Activated CD4-positive, alpha-beta memory T cell treated with anti-CD3 and anti-CD28 coated beads for 36 hours (primary cell): Measurements from ENCODE around the gene CLEC9A. TPM values are rescaled to one million over a fixed set of nuclear protein-coding genes. Genes with fewer than 3 reads are reported as not detected.

Experiments used
- CTCF ChIA-PET: fragments of 350-600 bp; sonication (Branson Sonifier 250); formaldehyde crosslinking; loops from one replicate; lab custom pipeline; 2021; ENCODE audit warnings: antibody characterized with exemption, inconsistent platforms; lab: Charles Lee
- POLR2A ChIA-PET: fragments of 350-600 bp; sonication (Branson Sonifier 250); formaldehyde crosslinking; loops from one replicate; lab custom pipeline; 2021; ENCODE audit warnings: antibody characterized with exemption; lab: Charles Lee
- DNase-seq: peaks from one replicate; pipeline ENCODE4 v3.0.0-alpha.2; 2020
- H3K27ac Mint-ChIP-seq: one replicate; pipeline ENCODE4 v1.8.0; 2021; ENCODE audit warnings: mixed read lengths
- H3K27me3 Mint-ChIP-seq: one replicate; pipeline ENCODE4 v1.8.0; 2021; ENCODE audit warnings: mixed read lengths
- H3K36me3 Mint-ChIP-seq: one replicate; pipeline ENCODE4 v1.8.0; 2021; ENCODE audit warnings: mixed read lengths
- H3K4me1 Mint-ChIP-seq: one replicate; pipeline ENCODE4 v1.8.0; 2021; ENCODE audit warnings: low read depth, mixed read lengths
- H3K4me3 Mint-ChIP-seq: one replicate; pipeline ENCODE4 v1.8.0; 2021; ENCODE audit warnings: mild to moderate bottlenecking, mixed read lengths
- H3K9me3 Mint-ChIP-seq: one replicate; pipeline ENCODE4 v1.8.0; 2021; ENCODE audit warnings: mixed read lengths
- intact Hi-C: fragments of 100-400 bp; cut with micrococcal nuclease; formaldehyde crosslinking; loops from one replicate; pipeline ENCODE4 v1.15.1; 2023
- total RNA-seq, 2 experiments: library from RNA; stranded (reverse); gene quantifications; one replicate each; pipeline ENCODE4 v1.2.3, GENCODE V29; 2021

The CLEC9A gene
- total RNA-seq, 2 experiments from 2014 or later, result not detected

DNA sequence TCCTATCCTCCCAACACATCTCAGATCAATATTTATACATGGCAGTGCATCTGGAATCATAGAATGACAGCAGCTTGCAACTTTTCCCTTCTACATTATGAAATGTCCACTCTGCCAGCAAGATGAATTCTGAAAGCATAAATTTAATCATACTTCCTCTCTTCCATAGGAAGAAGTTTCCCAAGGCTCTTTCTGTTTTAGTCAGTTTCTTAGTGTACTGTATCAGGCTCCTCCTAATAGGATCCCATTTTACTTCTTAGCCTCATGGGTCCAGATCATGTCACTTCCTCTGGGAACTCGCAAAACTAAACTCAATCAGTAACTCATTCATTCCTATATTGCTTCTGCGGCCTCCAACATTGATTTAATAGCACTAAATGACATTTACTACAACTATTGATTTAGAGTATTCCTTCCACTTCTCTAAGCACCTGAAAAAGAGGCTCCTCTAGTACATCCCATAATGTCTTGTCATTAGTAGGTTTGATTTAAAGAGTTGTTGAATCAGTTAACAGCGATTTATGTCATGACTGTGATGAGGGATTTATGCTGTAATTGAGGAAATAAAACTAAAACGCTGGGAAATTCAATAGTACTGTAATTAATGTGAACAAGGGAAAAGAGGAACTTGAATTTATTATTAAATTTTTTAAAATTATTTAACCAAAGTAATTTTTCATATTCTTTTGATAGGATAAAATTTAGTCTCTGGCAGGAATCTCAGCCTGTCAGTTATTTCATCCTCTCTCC is 64.3 kb downstream of the CLEC9A start:
- H3K36me3 Mint-ChIP-seq, result no peaks in the 10 kb centered on the region
- DNase-seq, result no peak
- POLR2A ChIA-PET, result no interaction called here
- CTCF ChIA-PET, result no interaction called here
- H3K27ac Mint-ChIP-seq, result no peak overlapping the region
- H3K27me3 Mint-ChIP-seq, result peaks cover 5% of the 10 kb centered on the region
- no peak overlapping the region for H3K4me3 Mint-ChIP-seq
- H3K4me1 Mint-ChIP-seq, result peaks cover 3% of the 10 kb centered on the region
- no peaks in the 10 kb centered on the region for H3K9me3 Mint-ChIP-seq
- intact Hi-C loops, result loop anchor here (2.0 kb wide), 1 partner anchor 26 kb away; no protein-coding TSS in a partner anchor

- Mint-ChIP-seq H3K9me3 (no peaks in the 10 kb centered on the region), H3K36me3 (no peaks in the 10 kb centered on the region), H3K27ac (no peak overlapping the region), H3K4me3 (no peak overlapping the region), H3K27me3 (peaks cover under 1% of the 10 kb centered on the region), H3K4me1 (no peaks in the 10 kb centered on the region)
- ChIA-PET CTCF (no interaction called here), POLR2A (no interaction called here)
- intact Hi-C loops, result loop anchor here (2.0 kb wide), 1 partner anchor 27 kb away; no protein-coding TSS in a partner anchor
- DNase-seq, result no peak
These were observed 65.5 kb downstream of the CLEC9A start for GRCh38 chr12:10095971-10096370.

GRCh38 chr12:10097521-10097920 is 67.0 kb downstream of the CLEC9A start:
- H3K27me3 Mint-ChIP-seq, result peaks cover 5% of the 10 kb centered on the region
- no peak overlapping the region for H3K27ac Mint-ChIP-seq
- H3K4me1 Mint-ChIP-seq, result no peaks in the 10 kb centered on the region
- no peaks in the 10 kb centered on the region for H3K9me3 Mint-ChIP-seq
- ChIA-PET POLR2A (no interaction called here), CTCF (interaction anchor here (0.9 kb wide), 1 partner anchor 43 kb away, joined by 3 read pairs; no protein-coding TSS in a partner anchor)
- H3K36me3 Mint-ChIP-seq, result no peaks in the 10 kb centered on the region
- intact Hi-C loops, result no loop called here
- H3K4me3 Mint-ChIP-seq, result no peak overlapping the region
- DNase-seq, result no peak

DNA sequence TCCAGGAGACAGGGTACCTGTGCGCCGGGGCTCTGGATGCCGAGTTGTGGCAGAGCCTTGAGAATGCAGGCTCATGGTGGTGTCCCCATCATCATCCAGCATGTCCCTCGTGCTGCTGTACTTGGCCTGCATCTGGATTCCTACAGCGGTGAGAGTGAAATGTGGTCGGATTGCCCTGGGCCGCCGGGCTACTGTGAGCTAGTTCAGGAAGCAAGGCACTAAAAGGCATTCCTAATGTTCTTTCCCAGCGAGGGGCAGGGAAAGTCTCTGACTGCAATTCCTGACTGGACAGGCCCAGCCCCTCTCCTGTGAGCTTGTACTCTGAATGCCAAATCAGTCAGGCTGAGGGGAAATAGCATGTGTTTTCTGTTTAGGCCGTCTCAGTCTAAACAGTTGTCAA is 68.3 kb downstream of the CLEC9A start, which contains the start of gene CLEC1A:
TSS of gene CLEC1A (minus strand) at position 195 of the 400 bp plus-strand sequence. CDS start at position 132, 63 bp downstream.
- CTCF ChIA-PET, result no interaction called here
- no peak for DNase-seq
- no peak within 1 kb of the TSS for H3K27ac Mint-ChIP-seq
- intact Hi-C loops, result no loop called here
- H3K9me3 Mint-ChIP-seq, result peaks cover 5% of the 10 kb centered on the region
- no peaks in the 10 kb centered on the region for H3K4me1 Mint-ChIP-seq
- peaks cover 10% of the 10 kb centered on the region for H3K27me3 Mint-ChIP-seq
- H3K4me3 Mint-ChIP-seq, result no peak within 1 kb of the TSS
- H3K36me3 Mint-ChIP-seq, result no peaks in the 10 kb centered on the region
- POLR2A ChIA-PET, result no interaction called here

GRCh38 chr12:10101042-10101579 is 70.6 kb downstream of the CLEC9A start:
- Mint-ChIP-seq H3K4me3 (no peak overlapping the region), H3K4me1 (no peaks in the 10 kb centered on the region), H3K9me3 (peaks cover 6% of the 10 kb centered on the region), H3K27me3 (peaks cover 18% of the 10 kb centered on the region), H3K27ac (no peak overlapping the region), H3K36me3 (no peaks in the 10 kb centered on the region)
- DNase-seq, result no peak
- ChIA-PET POLR2A (no interaction called here), CTCF (no interaction called here)
- intact Hi-C loops, result no loop called here

DNA sequence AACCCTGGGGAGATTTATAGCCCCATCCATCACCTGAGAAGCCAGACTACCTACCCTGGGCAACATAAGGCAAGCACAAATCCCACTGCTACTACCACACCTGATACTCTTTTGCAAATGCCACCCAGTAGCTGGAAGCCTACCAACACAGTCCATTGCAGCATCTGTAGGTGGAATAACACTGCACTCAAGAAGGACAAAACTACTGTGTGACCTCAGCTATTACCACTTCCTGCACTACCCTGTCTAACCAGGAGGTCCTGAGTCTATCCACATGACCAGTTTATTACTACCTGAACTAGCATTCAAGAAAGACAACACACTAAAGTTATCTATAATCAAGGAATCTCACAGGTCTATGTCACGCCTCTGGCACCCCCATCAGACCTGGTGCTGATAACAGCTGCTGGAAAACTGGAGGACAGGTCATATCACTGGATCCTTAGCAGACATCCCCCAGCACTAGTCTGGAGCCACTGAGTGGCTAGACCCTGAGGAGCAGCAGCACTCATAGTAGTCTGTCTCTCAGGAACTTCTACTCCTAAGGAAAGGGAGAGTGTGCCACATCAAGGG is 71.3 kb downstream of the CLEC9A start:
- POLR2A ChIA-PET, result no interaction called here
- intact Hi-C loops, result no loop called here

DNA sequence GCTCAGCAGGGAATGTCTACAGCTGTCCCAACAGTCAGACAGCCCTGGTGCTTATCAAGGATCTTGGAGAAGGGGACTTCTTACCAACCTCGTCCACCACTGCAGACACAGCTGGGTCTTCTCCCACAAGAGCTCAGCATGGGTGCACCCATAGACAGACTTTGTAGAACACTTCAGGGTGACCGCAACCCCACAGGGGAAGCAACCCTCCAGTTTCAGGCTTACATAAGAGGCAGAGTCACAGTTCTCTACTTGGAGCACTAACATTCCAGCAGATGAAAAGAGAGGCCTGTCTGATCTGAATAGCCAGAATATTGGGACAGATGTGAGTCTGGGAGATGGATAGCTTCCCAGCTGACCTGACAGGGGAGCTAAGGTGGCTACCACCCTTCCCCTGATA is 71.8 kb downstream of the CLEC9A start:
- H3K4me1 Mint-ChIP-seq, result no peaks in the 10 kb centered on the region
- CTCF ChIA-PET, result interaction anchor here (0.6 to 1.5 kb wide), 2 partner anchors 92 to 250 kb away, joined by 3 read pairs; partner anchors contain the start of gene CLEC12B
- H3K9me3 Mint-ChIP-seq, result peaks cover 6% of the 10 kb centered on the region
- H3K27ac Mint-ChIP-seq, result no peak overlapping the region
- no peak overlapping the region for H3K4me3 Mint-ChIP-seq
- H3K36me3 Mint-ChIP-seq, result no peaks in the 10 kb centered on the region
- POLR2A ChIA-PET, result no interaction called here
- peaks cover 18% of the 10 kb centered on the region for H3K27me3 Mint-ChIP-seq
- DNase-seq, result no peak
- intact Hi-C loops, result no loop called here

More for the DNA sequence above, 71.3 kb downstream of the CLEC9A start:
- H3K27me3 Mint-ChIP-seq, result peaks cover 18% of the 10 kb centered on the region
- CTCF ChIA-PET, result interaction anchor here (0.6 kb wide), 1 partner anchor 249 kb away, joined by 3 read pairs; no protein-coding TSS in a partner anchor
- no peaks in the 10 kb centered on the region for H3K4me1 Mint-ChIP-seq
- no peak overlapping the region for H3K27ac Mint-ChIP-seq
- H3K4me3 Mint-ChIP-seq, result no peak overlapping the region
- no peak for DNase-seq
- H3K9me3 Mint-ChIP-seq, result peaks cover 6% of the 10 kb centered on the region
- no peaks in the 10 kb centered on the region for H3K36me3 Mint-ChIP-seq

DNA sequence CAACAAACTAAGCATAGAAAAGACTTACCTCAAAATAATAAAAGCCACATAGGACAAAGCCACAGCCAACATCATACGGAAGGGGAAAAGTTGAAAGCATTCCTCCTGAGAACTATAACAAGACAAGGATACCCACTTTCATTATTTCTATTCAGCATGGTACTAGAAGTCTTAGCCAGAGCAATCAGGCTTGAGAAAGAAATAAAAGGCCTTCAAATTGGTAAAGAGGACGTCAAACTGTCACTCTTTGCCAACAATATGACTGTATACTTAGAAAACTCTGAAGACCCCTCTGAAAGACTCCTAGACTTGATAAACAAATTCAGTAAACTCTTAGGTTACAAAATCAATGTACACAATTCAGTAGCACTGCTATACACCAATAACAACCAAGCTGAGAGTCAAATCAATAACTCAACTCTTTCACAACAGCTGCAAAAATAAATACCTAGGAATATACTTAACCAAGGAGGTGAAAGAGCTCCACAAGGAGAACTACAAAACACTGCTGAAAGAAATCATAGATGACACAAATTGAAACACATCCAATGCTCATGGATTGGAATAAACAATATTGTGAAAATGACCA is 79.9 kb downstream of the CLEC9A start:
- Mint-ChIP-seq H3K9me3 (no peaks in the 10 kb centered on the region), H3K36me3 (no peaks in the 10 kb centered on the region), H3K27ac (no peak overlapping the region), H3K4me3 (no peak overlapping the region), H3K27me3 (peaks cover 6% of the 10 kb centered on the region), H3K4me1 (no peaks in the 10 kb centered on the region)
- no peak for DNase-seq
- CTCF ChIA-PET, result no interaction called here
- POLR2A ChIA-PET, result no interaction called here
- intact Hi-C loops, result no loop called here

- ChIA-PET POLR2A (no interaction called here), CTCF (no interaction called here)
- Mint-ChIP-seq H3K4me3 (no peak overlapping the region), H3K27ac (no peak overlapping the region), H3K27me3 (peaks cover 3% of the 10 kb centered on the region), H3K4me1 (no peaks in the 10 kb centered on the region), H3K36me3 (no peaks in the 10 kb centered on the region), H3K9me3 (no peaks in the 10 kb centered on the region)
- no peak for DNase-seq
- intact Hi-C loops, result no loop called here
These were observed 81.0 kb downstream of the CLEC9A start for GRCh38 chr12:10111451-10111850.

- CTCF ChIA-PET, result no interaction called here
- Mint-ChIP-seq H3K4me3 (no peak overlapping the region), H3K4me1 (no peaks in the 10 kb centered on the region), H3K27ac (no peak overlapping the region), H3K36me3 (no peaks in the 10 kb centered on the region), H3K9me3 (no peaks in the 10 kb centered on the region), H3K27me3 (peaks cover 2% of the 10 kb centered on the region)
- POLR2A ChIA-PET, result no interaction called here
- intact Hi-C loops, result no loop called here
- no peak for DNase-seq
These were observed 82.6 kb downstream of the CLEC9A start for GRCh38 chr12:10113075-10113474.

DNA sequence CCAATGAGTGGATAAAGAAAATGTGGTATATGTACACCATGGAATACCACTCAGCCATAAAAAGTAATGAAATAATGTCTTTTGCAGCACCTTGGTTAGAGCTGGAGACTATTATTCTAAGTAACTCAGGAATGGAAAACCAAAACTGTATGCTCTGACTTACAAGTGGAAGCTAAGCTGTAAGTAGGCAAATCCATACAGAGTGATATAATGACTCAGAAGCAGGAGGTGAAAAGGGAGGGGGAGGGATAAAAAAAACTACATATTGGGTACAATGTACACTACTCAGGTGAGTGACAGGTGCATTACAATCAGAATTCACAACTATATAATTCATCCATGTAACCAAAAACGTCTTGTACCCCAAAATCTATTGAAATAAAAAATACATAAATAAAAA is 83.4 kb downstream of the CLEC9A start:
- ChIA-PET POLR2A (no interaction called here), CTCF (no interaction called here)
- Mint-ChIP-seq H3K36me3 (no peaks in the 10 kb centered on the region), H3K27ac (no peak overlapping the region), H3K9me3 (no peaks in the 10 kb centered on the region), H3K27me3 (no peaks in the 10 kb centered on the region), H3K4me3 (no peak overlapping the region), H3K4me1 (no peaks in the 10 kb centered on the region)
- DNase-seq, result no peak
- intact Hi-C loops, result no loop called here

GRCh38 chr12:10115311-10115710 is 84.8 kb downstream of the CLEC9A start:
- Mint-ChIP-seq H3K27me3 (no peaks in the 10 kb centered on the region), H3K4me1 (no peaks in the 10 kb centered on the region), H3K27ac (no peak overlapping the region), H3K36me3 (no peaks in the 10 kb centered on the region), H3K4me3 (no peak overlapping the region), H3K9me3 (no peaks in the 10 kb centered on the region)
- CTCF ChIA-PET, result interaction anchor here (0.6 kb wide), 1 partner anchor 25 kb away, joined by 4 read pairs; no protein-coding TSS in a partner anchor
- DNase-seq, result no peak
- POLR2A ChIA-PET, result no interaction called here
- intact Hi-C loops, result no loop called here
